HUDEP-2 (cell line): ENCODE results near the gene EFNB2.

Experiments
- DNase-seq, 76 experiments: peaks; one replicate each; lab custom pipeline; 2025; ENCODE audit not compliant: unreplicated experiment in 76 of 76; lab: John Stamatoyannopoulos, UW

Gene EFNB2

GRCh38 chr13:106488076-106488475 is 47.4 kb downstream of the EFNB2 start:
- DNase-seq: no peak

GRCh38 chr13:106487129-106487528 is 48.3 kb downstream of the EFNB2 start:
- DNase-seq: no peak

- no peak for DNase-seq
Observed at GRCh38 chr13:106486287-106486686, 49.2 kb downstream of the EFNB2 start.

- peak in 3 of 76 experiments; percentile 0 to 16 (median 5) for DNase-seq
Observed at GRCh38 chr13:106484537-106485193, 50.8 kb downstream of the EFNB2 start.

GRCh38 chr13:106484084-106484483 is 51.4 kb downstream of the EFNB2 start:
- no peak for DNase-seq

- no peak for DNase-seq
Observed at GRCh38 chr13:106481919-106482318, 53.5 kb downstream of the EFNB2 start.

- DNase-seq: no peak
Observed at GRCh38 chr13:106480351-106480910, 55.0 kb downstream of the EFNB2 start.

- DNase-seq: no peak
Observed at GRCh38 chr13:106479929-106480328, 55.5 kb downstream of the EFNB2 start.

- DNase-seq: no peak
Observed at GRCh38 chr13:106478116-106478515, 57.3 kb downstream of the EFNB2 start.

- DNase-seq: no peak
Observed at GRCh38 chr13:106477303-106477702, 58.2 kb downstream of the EFNB2 start.

GRCh38 chr13:106475852-106476251 is 59.6 kb downstream of the EFNB2 start:
- DNase-seq: no peak

- peak in 1 of 76 experiments; percentile 2 for DNase-seq
Observed at GRCh38 chr13:106474912-106475311, 60.5 kb downstream of the EFNB2 start.

GRCh38 chr13:106473154-106473553 is 62.3 kb downstream of the EFNB2 start:
- DNase-seq: no peak

- DNase-seq: no peak
Observed at GRCh38 chr13:106472621-106473020, 62.8 kb downstream of the EFNB2 start.

- no peak for DNase-seq
Observed at GRCh38 chr13:106471957-106472543, 63.4 kb downstream of the EFNB2 start.

- no peak for DNase-seq
Observed at GRCh38 chr13:106470576-106470975, 64.9 kb downstream of the EFNB2 start.

GRCh38 chr13:106468744-106469590 is 66.5 kb downstream of the EFNB2 start:
- no peak for DNase-seq

GRCh38 chr13:106468207-106468606 is 67.3 kb downstream of the EFNB2 start:
- no peak for DNase-seq

GRCh38 chr13:106467427-106468122 is 67.9 kb downstream of the EFNB2 start:
- DNase-seq: no peak

- DNase-seq: no peak
Observed at GRCh38 chr13:106466691-106467426, 68.6 kb downstream of the EFNB2 start.
